KMS-11 (cell line): ENCODE data around the gene FAM81B.
"Not testable (repeated sequence)": the region's sequence is repeated elsewhere in the genome, so short reads cannot be mapped to it uniquely, and the experiment has no call there.

Experiments used
- H2AFZ ChIP-seq: fragments of 200-600 bp; sonication (generic); 2 replicates; pipeline ENCODE4 v1.6.1; 2016; ENCODE audit warnings: antibody characterized with exemption, mixed run types, low read depth
- H3K27ac ChIP-seq: fragments of 200-600 bp; sonication (generic); 2 replicates; pipeline ENCODE4 v1.6.1; 2016; ENCODE audit warnings: mild to moderate bottlenecking, mixed run types
- H3K27me3 ChIP-seq: fragments of 200-600 bp; sonication (generic); 2 replicates; pipeline ENCODE4 v1.6.1; 2017; ENCODE audit warnings: mild to moderate bottlenecking, low read depth, mixed run types, moderate library complexity; ENCODE audit not compliant: insufficient read depth
- H3K36me3 ChIP-seq: fragments of 200-600 bp; sonication (generic); 2 replicates; pipeline ENCODE4 v1.6.1; 2017; ENCODE audit warnings: mild to moderate bottlenecking, mixed run types; ENCODE audit not compliant: insufficient read depth
- H3K4me1 ChIP-seq: fragments of 200-600 bp; sonication (generic); 2 replicates; pipeline ENCODE4 v1.6.1; 2016; ENCODE audit warnings: mild to moderate bottlenecking, low read depth, mixed run types; ENCODE audit not compliant: poor library complexity, severe bottlenecking
- H3K4me2 ChIP-seq: fragments of 200-600 bp; sonication (generic); 2 replicates; pipeline ENCODE4 v1.7.0; 2016; ENCODE audit warnings: mild to moderate bottlenecking, mixed run types
- H3K4me3 ChIP-seq: fragments of 200-600 bp; sonication (generic); IDR thresholded peaks from 2 replicates; pipeline ENCODE4 v1.6.1; 2017; ENCODE audit warnings: low read depth, low read length, mixed read lengths; ENCODE audit not compliant: insufficient read depth
- H3K79me2 ChIP-seq: fragments of 200-600 bp; sonication (generic); 2 replicates; pipeline ENCODE4 v1.6.1; 2016; ENCODE audit warnings: low read depth, mixed run types; ENCODE audit not compliant: insufficient read depth
- H3K9ac ChIP-seq: fragments of 200-600 bp; sonication (generic); 2 replicates; pipeline ENCODE4 v1.6.1; 2016; ENCODE audit warnings: mild to moderate bottlenecking, mixed run types
- H4K20me1 ChIP-seq: fragments of 200-600 bp; sonication (generic); 2 replicates; pipeline ENCODE4 v1.6.1; 2016; ENCODE audit warnings: mild to moderate bottlenecking, mixed run types; ENCODE audit not compliant: insufficient read depth
- TF ChIP-seq, protein P1 (sequence below): fragments of 200-600 bp; sonication (generic); conservative IDR thresholded peaks from 2 replicates; pipeline ENCODE4 v1.6.1; 2017; ENCODE audit warnings: low read depth, mild to moderate bottlenecking, antibody characterized with exemption, low read length, moderate library complexity, mixed read lengths

FAM81B gene

DNA sequence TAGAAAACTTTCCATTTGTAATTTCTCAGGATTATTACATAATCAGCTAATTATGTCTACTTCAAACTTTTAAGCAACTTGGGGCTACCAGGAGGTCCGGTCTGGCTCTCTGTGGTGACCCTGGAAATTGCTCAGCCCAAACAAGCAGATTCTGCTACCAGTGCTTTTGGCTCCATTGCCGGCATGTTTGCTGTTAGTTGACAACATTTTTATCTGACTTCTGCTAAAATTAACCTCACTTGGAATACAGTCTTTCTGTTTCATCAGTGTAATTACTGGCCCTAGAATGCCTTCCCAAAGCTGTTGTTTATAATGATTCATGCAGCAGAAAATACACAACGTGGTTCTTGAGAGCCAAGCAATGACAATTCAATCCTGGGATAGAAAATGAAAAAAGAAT lies 38.5 kb upstream of the FAM81B start:
- Histone ChIP-seq H3K4me1 (no peaks in the 10 kb centered on the region), H3K9ac (no peak overlapping the region), H3K4me2 (no peak overlapping the region), H3K79me2 (no peaks in the 10 kb centered on the region), H3K27ac (no peak overlapping the region), H3K36me3 (no peaks in the 10 kb centered on the region), H3K4me3 (no peak overlapping the region), H4K20me1 (no peaks in the 10 kb centered on the region), H2AFZ (no peak overlapping the region), H3K27me3 (no peaks in the 10 kb centered on the region)
- TF ChIP-seq, protein P1, sequence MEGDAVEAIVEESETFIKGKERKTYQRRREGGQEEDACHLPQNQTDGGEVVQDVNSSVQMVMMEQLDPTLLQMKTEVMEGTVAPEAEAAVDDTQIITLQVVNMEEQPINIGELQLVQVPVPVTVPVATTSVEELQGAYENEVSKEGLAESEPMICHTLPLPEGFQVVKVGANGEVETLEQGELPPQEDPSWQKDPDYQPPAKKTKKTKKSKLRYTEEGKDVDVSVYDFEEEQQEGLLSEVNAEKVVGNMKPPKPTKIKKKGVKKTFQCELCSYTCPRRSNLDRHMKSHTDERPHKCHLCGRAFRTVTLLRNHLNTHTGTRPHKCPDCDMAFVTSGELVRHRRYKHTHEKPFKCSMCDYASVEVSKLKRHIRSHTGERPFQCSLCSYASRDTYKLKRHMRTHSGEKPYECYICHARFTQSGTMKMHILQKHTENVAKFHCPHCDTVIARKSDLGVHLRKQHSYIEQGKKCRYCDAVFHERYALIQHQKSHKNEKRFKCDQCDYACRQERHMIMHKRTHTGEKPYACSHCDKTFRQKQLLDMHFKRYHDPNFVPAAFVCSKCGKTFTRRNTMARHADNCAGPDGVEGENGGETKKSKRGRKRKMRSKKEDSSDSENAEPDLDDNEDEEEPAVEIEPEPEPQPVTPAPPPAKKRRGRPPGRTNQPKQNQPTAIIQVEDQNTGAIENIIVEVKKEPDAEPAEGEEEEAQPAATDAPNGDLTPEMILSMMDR: no peak

DNA sequence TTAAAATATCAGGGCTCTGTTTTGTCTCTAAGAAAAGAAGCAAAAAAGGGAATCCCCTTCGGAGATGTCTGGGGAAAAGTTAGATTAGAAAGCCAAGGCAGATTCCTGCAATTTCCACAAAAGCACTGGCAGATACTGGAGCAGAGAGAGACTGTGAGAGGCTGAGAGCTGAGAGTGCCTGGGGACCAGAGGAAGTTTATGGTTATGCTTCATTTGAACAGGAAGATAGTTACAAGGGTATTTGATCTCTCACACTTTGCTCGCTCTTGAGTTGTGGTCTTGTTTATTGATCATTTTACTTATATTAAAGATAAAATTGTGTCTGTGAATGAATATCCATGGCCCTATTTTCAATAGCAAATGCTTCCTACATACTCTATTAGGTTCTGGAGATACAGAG lies 32.8 kb upstream of the FAM81B start:
- Histone ChIP-seq H3K9ac (no peak overlapping the region), H4K20me1 (no peaks in the 10 kb centered on the region), H3K36me3 (no peaks in the 10 kb centered on the region), H3K27me3 (no peaks in the 10 kb centered on the region), H3K4me1 (no peaks in the 10 kb centered on the region), H3K27ac (no peak overlapping the region), H3K4me2 (no peak overlapping the region), H3K79me2 (no peaks in the 10 kb centered on the region), H2AFZ (no peak overlapping the region), H3K4me3 (no peak overlapping the region)
- TF ChIP-seq, protein P1: no peak

DNA sequence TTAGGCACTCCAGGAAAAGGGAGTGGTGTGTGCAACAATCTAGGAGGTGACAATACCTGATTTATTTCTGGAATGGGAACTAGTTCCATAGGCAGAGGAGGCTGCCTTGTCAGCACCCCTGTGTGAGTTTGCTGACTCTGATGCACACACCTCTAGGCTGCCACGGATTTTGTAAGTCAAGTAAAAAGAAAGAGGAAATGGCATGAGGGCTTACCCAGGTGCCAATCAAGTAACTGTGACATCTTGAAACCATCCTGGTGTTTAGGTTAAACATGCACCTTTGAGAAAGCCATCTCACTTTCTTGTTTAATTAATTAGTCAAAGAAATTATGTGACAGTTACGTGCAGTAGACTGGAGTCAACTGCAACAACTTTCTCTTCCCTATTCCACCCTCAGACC lies 32.3 kb upstream of the FAM81B start:
- H4K20me1 ChIP-seq: no peaks in the 10 kb centered on the region
- TF ChIP-seq, protein P1: no peak
- no peaks in the 10 kb centered on the region for H3K4me1 ChIP-seq
- H3K9ac ChIP-seq: no peak overlapping the region
- no peaks in the 10 kb centered on the region for H3K27me3 ChIP-seq
- no peak overlapping the region for H3K4me2 ChIP-seq
- H3K27ac ChIP-seq: no peak overlapping the region
- H3K79me2 ChIP-seq: no peaks in the 10 kb centered on the region
- no peak overlapping the region for H2AFZ ChIP-seq
- H3K4me3 ChIP-seq: no peak overlapping the region
- no peaks in the 10 kb centered on the region for H3K36me3 ChIP-seq

DNA sequence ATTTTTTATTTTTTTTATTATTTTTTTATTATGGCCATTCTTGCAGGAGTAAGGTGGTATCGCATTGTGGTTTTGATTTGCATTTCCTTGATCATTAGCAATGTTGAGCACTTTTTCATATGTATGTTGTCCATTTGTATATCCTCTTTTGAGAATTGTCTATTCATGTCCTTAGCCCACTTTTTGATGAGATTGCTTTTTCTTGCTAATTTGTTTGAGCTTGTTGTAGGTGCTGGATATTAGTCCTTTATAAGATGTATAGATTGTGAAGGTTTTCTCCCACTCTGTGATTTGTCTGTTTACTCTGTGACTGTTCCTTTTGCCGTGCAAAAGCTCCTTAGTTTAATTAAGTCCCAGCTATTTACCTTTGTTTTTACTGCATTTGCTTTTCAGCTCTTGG lies 30.5 kb upstream of the FAM81B start:
- not testable (repeated sequence) for H3K36me3 ChIP-seq, H3K4me3 ChIP-seq, H3K4me2 ChIP-seq, H3K27me3 ChIP-seq, H3K79me2 ChIP-seq, H3K9ac ChIP-seq, H4K20me1 ChIP-seq, H3K27ac ChIP-seq, H2AFZ ChIP-seq, H3K4me1 ChIP-seq

DNA sequence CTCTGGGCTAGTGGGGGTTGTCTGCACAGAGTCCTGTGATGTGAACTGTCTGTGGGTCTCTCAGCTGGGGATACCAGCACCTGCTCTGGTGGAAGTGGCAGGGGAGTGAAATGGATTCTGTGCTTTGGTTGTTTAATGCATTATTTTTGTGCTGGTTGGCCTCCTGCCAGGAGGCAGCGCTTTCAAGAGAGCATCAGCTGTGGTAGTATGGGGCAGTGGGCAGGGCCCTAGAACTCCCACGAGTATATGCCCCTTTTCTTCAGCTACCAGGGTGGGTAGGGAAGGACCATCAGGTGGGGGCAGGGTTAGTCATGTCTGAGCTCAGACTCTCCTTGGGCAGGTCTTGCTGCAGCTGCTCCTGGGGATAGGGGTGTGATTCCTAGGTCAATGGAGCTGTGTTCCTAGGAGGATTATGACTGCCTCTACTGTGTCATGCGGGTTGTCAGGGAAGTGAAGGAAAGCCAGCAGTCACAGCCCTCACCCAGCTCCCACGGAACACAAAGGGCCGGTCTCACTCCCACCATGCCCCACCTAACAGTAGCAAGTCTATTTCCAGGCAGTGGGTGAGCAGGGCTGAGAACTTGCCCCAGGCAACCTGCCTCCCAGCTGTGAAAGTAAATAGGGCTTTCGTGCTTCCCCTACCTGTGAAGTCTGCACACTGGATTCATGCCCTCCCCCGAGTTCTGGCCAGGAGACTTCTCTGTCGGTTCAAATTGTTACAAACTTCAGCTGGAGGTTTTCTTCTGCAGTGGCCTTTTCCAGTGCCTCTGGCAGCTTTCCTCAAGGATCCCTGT lies 25.7 kb upstream of the FAM81B start:
- Histone ChIP-seq H3K27ac (no peak overlapping the region), H3K4me1 (no peaks in the 10 kb centered on the region), H3K79me2 (no peaks in the 10 kb centered on the region), H3K27me3 (no peaks in the 10 kb centered on the region), H2AFZ (no peak overlapping the region), H3K9ac (no peak overlapping the region), H4K20me1 (no peaks in the 10 kb centered on the region), H3K4me2 (no peak overlapping the region), H3K36me3 (no peaks in the 10 kb centered on the region), H3K4me3 (no peak overlapping the region)
- TF ChIP-seq, protein P1: no peak
